Fibroblast of pulmonary artery (primary cell): ENCODE results near the gene C19orf85.
A peak's percentile ranks its signal among the peaks of the same experiment; 100 is the strongest.

Experiments used
- DNase-seq: peaks from one replicate; pipeline ENCODE4 v3.0.0-alpha.2; 2010; ENCODE audit warnings: low read depth
- H3K4me3 ChIP-seq: replicated peaks from 2 replicates; pipeline ENCODE4 v1.5.1; 2011; ENCODE audit warnings: low read depth, mild to moderate bottlenecking, control low read depth, low read length, moderate library complexity
- CTCF ChIP-seq: IDR thresholded peaks from 2 replicates; pipeline ENCODE4 v1.5.1; 2011; ENCODE audit warnings: mild to moderate bottlenecking, control low read depth, low read length, inconsistent platforms; ENCODE audit errors: missing control alignments

C19orf85 gene

GRCh38 chr19:55464662-55465054 lies at the start of gene C19orf85:
TSS of gene C19orf85 (minus strand) at chr19:55464751. CDS start at chr19:55464554, 197 bp downstream.
- no peak for TF ChIP-seq CTCF
- DNase-seq = no peak
- no peak within 1 kb of the TSS for H3K4me3 ChIP-seq

GRCh38 chr19:55508120-55508519 lies 43.6 kb upstream of the C19orf85 start:
- no peak overlapping the region for H3K4me3 ChIP-seq
- TF ChIP-seq CTCF = no peak

GRCh38 chr19:55504981-55505380 lies 40.4 kb upstream of the C19orf85 start:
- no peak overlapping the region for H3K4me3 ChIP-seq
- no peak for TF ChIP-seq CTCF
- no peak for DNase-seq

More at GRCh38 chr19:55508120-55508519, 43.6 kb upstream of the C19orf85 start:
- peak; percentile 53 for DNase-seq

GRCh38 chr19:55504252-55504603 lies 39.7 kb upstream of the C19orf85 start:
- TF ChIP-seq CTCF = no peak
- H3K4me3 ChIP-seq = no peak overlapping the region
- DNase-seq = no peak

- DNase-seq = peak; percentile 90
- peak overlapping the region; percentile 52 for H3K4me3 ChIP-seq
- TF ChIP-seq CTCF = peak; percentile 85
Observed at GRCh38 chr19:55503502-55504251, 39.1 kb upstream of the C19orf85 start.

GRCh38 chr19:55503157-55503501 lies 38.6 kb upstream of the C19orf85 start:
- H3K4me3 ChIP-seq = no peak overlapping the region
- no peak for DNase-seq
- no peak for TF ChIP-seq CTCF
